HUES64 (cell line): ENCODE results near the gene MTOR.
"Not testable (repeated sequence)": the region's sequence is repeated elsewhere in the genome, so short reads cannot be mapped to it uniquely, and the experiment has no call there.

Experiments used
- H3K27ac ChIP-seq: 2 replicates; pipeline ENCODE4 v1.7.0; 2013; ENCODE audit warnings: low read depth, low read length, inconsistent platforms
- H3K27me3 ChIP-seq: 2 replicates; pipeline ENCODE4 v1.6.1; 2013; ENCODE audit warnings: mild to moderate bottlenecking, low read length; ENCODE audit not compliant: insufficient read depth
- H3K36me3 ChIP-seq: 2 replicates; pipeline ENCODE4 v1.6.1; 2013; ENCODE audit warnings: mild to moderate bottlenecking, low read length; ENCODE audit not compliant: insufficient read depth
- H3K4me1 ChIP-seq: 2 replicates; pipeline ENCODE4 v1.6.1; 2013; ENCODE audit warnings: mild to moderate bottlenecking, low read length, moderate library complexity; ENCODE audit not compliant: insufficient read depth
- H3K4me3 ChIP-seq: 2 replicates; pipeline ENCODE4 v1.5.1; 2013; ENCODE audit warnings: mild to moderate bottlenecking, low read length, moderate library complexity
- H3K9ac ChIP-seq: 2 replicates; pipeline ENCODE4 v1.6.1; 2013; ENCODE audit warnings: mild to moderate bottlenecking, low read depth, low read length
- H3K9me3 ChIP-seq: 2 replicates; pipeline ENCODE4 v1.6.1; 2013; ENCODE audit warnings: low read depth, low read length; ENCODE audit not compliant: insufficient read depth
- WGBS: fragments of 150-250, 120-280 bp; methylation state at CpG from one replicate; pipeline ENCODE4 v1.1.7; 2013; ENCODE audit warnings: missing lambda C conversion rate; 5-methylcytosine and 5-hydroxymethylcytosine counted together

Gene MTOR

DNA sequence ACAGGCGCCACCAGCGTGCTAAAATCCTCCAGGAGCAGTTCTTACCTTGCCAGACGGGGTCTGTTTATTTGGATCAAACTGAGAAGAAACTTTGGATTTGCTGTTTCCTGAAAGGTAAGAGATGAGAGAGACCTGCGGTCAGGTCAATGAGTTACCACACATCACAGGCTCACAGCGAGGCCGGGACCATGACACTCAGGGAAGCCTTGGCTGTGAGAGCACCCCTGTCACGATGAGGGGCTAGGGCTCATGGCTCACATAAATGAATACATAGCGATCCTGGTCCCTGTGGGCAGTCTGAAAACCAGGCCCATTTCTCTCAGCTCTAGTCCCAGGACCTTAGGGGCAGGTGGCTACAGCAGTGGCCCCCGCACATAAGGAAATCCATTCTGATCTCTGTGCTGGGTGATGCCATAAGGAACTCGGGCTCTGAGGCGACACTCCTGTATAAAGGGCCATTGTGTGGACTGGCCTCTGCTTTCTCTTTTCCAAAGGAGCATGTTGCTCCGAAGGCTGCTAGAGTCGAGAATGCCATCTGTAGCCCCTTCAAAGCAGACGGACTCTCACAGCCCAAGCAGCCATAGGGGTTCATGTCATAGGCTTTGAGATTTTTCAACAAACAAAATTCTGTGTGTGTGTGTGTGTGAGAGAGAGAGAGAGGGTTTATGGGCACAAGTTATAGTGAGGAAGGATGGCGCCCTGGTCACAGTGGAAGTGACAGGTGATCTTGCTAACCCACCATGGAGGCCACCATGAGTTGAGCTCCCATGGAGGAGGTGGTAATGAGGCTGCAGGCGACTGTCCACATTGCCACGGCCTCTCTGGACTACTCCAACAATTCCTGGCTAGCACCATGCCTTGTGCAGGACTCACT lies 193.5 kb downstream of the MTOR start:
- Histone ChIP-seq H3K4me1 (no peaks in the 10 kb centered on the region), H3K4me3 (no peak overlapping the region), H3K9me3 (no peaks in the 10 kb centered on the region), H3K27me3 (no peaks in the 10 kb centered on the region), H3K36me3 (peaks cover 90% of the 10 kb centered on the region), H3K9ac (no peak overlapping the region), H3K27ac (no peak overlapping the region)
- WGBS: 95% methylated on average over 17 of the region's 17 CpGs

DNA sequence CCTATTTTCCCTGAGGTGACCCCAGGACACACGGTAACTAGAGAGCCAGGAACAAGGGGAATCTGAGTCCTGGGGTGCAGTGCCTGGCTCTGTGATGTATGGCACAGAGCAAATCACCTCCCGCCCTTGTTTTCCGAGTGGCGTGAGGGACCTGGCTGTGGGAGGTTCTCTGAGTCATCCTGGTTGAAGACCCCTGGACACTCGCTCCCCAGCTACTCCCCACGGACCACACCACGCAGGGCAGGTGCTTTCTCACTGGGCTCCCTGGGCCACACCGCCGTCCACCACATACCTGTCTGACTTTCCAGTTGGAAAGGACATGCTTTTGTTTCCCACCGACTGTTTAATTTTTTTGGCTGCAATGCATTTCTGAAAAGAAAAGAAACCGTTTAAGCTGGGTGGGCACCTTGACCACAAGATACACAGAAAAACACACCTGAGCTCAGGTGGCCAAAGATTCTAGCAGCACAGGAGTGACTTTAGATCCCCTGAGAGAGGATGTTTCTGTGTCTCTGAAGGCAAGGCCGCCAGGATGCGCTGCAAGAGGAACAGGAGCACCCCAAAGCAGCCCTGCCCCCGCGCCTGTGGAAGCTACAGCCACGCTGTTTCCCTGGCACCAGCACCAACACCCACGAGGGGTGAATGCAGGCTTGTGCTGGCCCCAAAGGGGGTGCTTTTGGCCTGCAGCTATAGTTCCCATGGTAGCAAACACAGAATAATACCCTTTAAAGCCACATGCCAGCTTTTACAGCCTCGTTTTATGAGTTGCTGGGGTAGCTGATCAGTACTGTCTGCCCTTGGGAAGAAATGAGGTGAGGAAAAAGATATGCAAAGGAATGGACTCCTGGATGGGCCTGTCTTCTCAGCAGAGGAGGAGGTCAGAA lies 194.4 kb downstream of the MTOR start:
- Histone ChIP-seq H3K4me3 (no peak overlapping the region), H3K9ac (no peak overlapping the region), H3K27me3 (no peaks in the 10 kb centered on the region), H3K9me3 (no peaks in the 10 kb centered on the region), H3K4me1 (no peaks in the 10 kb centered on the region), H3K27ac (no peak overlapping the region), H3K36me3 (peaks cover 87% of the 10 kb centered on the region)
- WGBS: 94% methylated on average over 18 of the region's 18 CpGs

- no peaks in the 10 kb centered on the region for H3K4me1 ChIP-seq
- 100% methylated on average over 1 of the region's 1 CpG for WGBS
- no peak overlapping the region for H3K27ac ChIP-seq
- peaks cover 69% of the 10 kb centered on the region for H3K36me3 ChIP-seq
- H3K9me3 ChIP-seq: no peaks in the 10 kb centered on the region
- H3K27me3 ChIP-seq: no peaks in the 10 kb centered on the region
- H3K4me3 ChIP-seq: no peak overlapping the region
- no peak overlapping the region for H3K9ac ChIP-seq
These were observed 196.6 kb downstream of the MTOR start for GRCh38 chr1:11065796-11066195.

DNA sequence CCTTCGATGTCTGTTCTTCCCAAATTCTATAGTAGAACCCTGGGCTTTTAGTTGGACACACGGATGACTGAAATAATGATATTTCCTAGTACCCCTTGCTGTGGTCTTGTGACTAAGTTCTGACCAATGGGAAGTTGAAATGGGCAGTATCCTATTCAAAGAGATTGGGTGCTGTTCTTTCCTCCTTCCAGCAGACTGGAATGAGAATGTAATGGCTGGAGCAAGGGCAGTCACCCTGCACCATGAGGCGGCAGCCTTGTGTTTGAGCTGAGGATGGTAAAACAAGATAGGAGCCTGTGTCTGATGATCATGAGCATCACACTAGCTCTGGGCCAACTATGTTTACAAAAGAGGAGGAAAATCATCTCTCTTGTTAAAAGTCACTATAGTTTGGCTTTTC lies 197.4 kb downstream of the MTOR start:
- Histone ChIP-seq H3K4me1 (no peaks in the 10 kb centered on the region), H3K36me3 (peaks cover 60% of the 10 kb centered on the region), H3K9me3 (no peaks in the 10 kb centered on the region), H3K9ac (no peak overlapping the region), H3K27ac (no peak overlapping the region), H3K4me3 (no peak overlapping the region), H3K27me3 (no peaks in the 10 kb centered on the region)
- 93% methylated on average over 3 of the region's 3 CpGs for WGBS

GRCh38 chr1:11063937-11064537 lies 198.3 kb downstream of the MTOR start:
- not testable (repeated sequence) for H3K27me3 ChIP-seq, H3K27ac ChIP-seq, H3K4me3 ChIP-seq, H3K9me3 ChIP-seq, H3K9ac ChIP-seq, H3K4me1 ChIP-seq
- 91% methylated on average over 17 of the region's 18 CpGs for whole genome bisulfite sequencing
- peaks cover 51% of the 10 kb centered on the region for H3K36me3 ChIP-seq

DNA sequence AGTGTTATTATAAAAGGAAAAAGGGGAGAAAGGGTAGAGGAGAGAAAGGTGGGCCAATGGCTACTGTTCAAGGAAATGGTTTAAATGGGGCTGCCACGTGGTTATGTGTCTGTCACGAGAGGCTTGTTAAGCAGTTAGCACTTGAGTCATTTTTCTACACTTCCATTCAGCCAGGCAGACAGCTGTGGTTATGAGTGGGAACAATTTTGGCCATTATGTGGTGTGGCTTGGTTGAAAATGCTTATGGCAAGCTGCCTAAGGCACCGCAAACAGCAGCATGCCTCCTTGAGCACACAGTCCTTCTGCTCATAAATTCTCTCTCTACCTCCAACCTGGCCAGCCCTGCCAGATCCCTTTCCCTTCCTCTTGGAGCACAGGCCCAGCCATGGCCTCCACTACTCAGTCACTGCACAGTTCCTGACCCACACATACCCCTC lies 199.4 kb downstream of the MTOR start:
- Histone ChIP-seq H3K36me3 (peaks cover 43% of the 10 kb centered on the region), H3K4me3 (no peak overlapping the region), H3K9me3 (no peaks in the 10 kb centered on the region), H3K27me3 (no peaks in the 10 kb centered on the region), H3K4me1 (peaks cover 4% of the 10 kb centered on the region; the same call in 1 of the 2 replicates), H3K27ac (no peak overlapping the region), H3K9ac (no peak overlapping the region)
- WGBS: 95% methylated on average over 3 of the region's 3 CpGs

DNA sequence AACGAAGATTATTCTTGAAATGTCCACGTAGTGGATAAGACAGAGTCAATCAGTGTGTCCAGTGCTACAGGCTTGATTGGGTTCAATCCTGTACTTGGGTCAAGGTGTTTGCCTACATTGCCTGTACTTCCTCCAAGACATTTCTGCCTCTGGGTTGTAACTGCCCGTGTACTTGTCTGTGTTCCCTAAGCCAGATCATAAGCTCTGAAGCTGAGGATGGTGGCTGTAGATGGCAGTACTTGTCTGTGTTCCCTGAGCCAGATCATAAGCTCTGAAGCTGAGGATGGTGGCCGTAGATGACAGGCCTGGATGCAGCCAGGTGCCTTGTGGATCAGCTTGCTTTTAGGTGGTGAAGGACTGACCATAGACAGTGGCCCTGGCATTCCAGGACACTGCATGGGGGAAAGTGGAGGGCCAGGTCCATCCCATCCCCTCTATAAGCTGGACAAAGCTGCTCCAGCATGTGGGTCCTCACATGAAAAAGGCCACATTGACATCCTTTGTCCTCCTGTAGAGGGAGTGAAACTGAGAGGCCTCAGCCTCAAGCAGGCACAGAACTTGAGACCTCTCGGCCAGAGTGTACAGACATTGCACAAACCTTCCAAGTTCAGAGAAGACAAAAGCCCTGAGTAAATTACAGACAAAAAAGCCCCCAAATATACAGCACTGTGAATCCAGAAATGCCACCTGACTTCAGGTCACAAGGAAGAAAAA lies 200.5 kb downstream of the MTOR start:
- H3K27ac ChIP-seq: no peak overlapping the region
- no peak overlapping the region; the same call in 1 of the 2 replicates for H3K4me3 ChIP-seq
- peaks cover 44% of the 10 kb centered on the region for H3K36me3 ChIP-seq
- 94% methylated on average over 5 of the region's 5 CpGs for WGBS
- no peak overlapping the region for H3K9ac ChIP-seq
- no peaks in the 10 kb centered on the region for H3K9me3 ChIP-seq
- H3K4me1 ChIP-seq: peaks cover 4% of the 10 kb centered on the region; the same call in 1 of the 2 replicates
- no peaks in the 10 kb centered on the region for H3K27me3 ChIP-seq

- under 1% methylated on average over 82 of the region's 83 CpGs for WGBS
- H3K9ac ChIP-seq: peak within 1 kb of the TSS; percentile 89
- peak within 1 kb of the TSS; percentile 70 for H3K27ac ChIP-seq
- peaks cover 4% of the 10 kb centered on the region; the same call in 1 of the 2 replicates for H3K4me1 ChIP-seq
- H3K4me3 ChIP-seq: peak within 1 kb of the TSS; percentile 95
- no peaks in the 10 kb centered on the region for H3K9me3 ChIP-seq
- H3K36me3 ChIP-seq: peaks cover 38% of the 10 kb centered on the region
- H3K27me3 ChIP-seq: no peaks in the 10 kb centered on the region
These were observed 202.2 kb downstream of the MTOR start, which contains the start of gene SRM for GRCh38 chr1:11059968-11060830. Gene SRM (minus strand): TSS chr1:11060018. CDS start chr1:11059943, 75 bp downstream.

- no peaks in the 10 kb centered on the region for H3K27me3 ChIP-seq
- 1% methylated on average over 72 of the region's 72 CpGs for WGBS
- peak overlapping the region; percentile 95 for H3K4me3 ChIP-seq
- 0 out of 2 replicates have a peak overlapping the region, but pooled peaks have one; percentile 6 for H3K27ac ChIP-seq
- peaks cover 4% of the 10 kb centered on the region; the same call in 1 of the 2 replicates for H3K4me1 ChIP-seq
- H3K36me3 ChIP-seq: peaks cover 35% of the 10 kb centered on the region
- peak overlapping the region; percentile 85 for H3K9ac ChIP-seq
- no peaks in the 10 kb centered on the region for H3K9me3 ChIP-seq
These were observed 203.0 kb downstream of the MTOR start for GRCh38 chr1:11059155-11059967.
